ENCODE results near the gene PTPRO.

- TF ChIP-seq CTCF (IDR thresholded peaks at IDR 0.05; ENCODE audit: low read depth, low read length, poor library complexity, severe bottlenecking) (no peak), EZH2phosphoT487 (IDR thresholded peaks at IDR 0.05; ENCODE audit: borderline replicate concordance, low read length) (no peak)
Observed at GRCh38 chr12:15368812-15369211, 46.5 kb downstream of the PTPRO start.
